Bone marrow (tissue), 2 donors: ENCODE results near the gene TEC.
"Not testable (repeated sequence)": the region's sequence is repeated elsewhere in the genome, so short reads cannot be mapped to it uniquely, and the experiment has no call there.

Experiments used
- DNase-seq, 2 donors: peaks; one replicate each; lab custom pipeline; 2025; lab: John Stamatoyannopoulos, UW

TEC gene

DNA sequence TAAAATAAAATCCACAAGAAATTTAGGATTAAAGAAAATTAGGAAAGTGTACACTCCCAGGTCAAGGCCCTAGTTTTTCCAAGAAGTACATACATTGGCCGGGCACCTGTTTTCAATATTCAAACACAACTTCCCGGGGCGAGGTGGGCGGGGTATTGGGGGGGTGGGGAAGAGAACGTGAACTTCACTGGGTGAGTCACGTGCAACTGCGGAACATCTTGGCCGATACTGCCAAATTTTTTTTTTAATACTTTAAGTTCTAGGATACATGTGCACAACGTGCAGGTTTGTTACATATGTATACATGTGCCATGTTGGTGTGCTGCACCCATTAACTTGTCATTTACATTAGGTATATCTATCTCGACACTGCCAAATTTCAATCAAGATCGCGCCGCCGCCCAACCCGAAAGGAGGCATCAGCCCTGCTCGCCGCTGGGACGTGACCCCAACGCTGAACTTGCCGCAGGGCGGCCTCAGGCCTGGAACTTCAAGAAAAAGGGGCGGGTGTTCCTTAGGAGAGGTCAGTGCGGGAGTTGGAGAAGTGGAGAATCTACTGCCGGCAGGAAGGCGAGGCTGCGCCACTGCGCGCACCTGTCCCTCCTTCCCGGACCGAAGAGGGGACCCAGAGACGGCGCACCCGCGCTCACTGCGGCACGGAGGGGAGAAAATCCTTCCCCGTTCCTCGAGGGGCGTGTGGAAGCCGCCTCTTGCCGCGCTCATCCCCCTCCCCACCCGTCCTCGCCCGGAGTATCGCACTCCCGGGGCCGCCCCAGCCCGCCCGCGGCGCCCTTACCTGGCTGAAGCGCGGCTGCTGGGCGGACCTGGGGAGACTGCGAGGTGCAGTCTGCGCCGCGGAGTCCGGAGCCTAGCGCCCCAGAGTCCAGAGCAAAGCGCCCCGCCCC, at the start of gene TEC:
Gene TEC (minus strand): TSS at position 883 of the 905 bp plus-strand sequence. CDS start 41,224 bp downstream, outside the sequence.
- DNase-seq: peak in 1 of 2 donors; percentile 85

DNA sequence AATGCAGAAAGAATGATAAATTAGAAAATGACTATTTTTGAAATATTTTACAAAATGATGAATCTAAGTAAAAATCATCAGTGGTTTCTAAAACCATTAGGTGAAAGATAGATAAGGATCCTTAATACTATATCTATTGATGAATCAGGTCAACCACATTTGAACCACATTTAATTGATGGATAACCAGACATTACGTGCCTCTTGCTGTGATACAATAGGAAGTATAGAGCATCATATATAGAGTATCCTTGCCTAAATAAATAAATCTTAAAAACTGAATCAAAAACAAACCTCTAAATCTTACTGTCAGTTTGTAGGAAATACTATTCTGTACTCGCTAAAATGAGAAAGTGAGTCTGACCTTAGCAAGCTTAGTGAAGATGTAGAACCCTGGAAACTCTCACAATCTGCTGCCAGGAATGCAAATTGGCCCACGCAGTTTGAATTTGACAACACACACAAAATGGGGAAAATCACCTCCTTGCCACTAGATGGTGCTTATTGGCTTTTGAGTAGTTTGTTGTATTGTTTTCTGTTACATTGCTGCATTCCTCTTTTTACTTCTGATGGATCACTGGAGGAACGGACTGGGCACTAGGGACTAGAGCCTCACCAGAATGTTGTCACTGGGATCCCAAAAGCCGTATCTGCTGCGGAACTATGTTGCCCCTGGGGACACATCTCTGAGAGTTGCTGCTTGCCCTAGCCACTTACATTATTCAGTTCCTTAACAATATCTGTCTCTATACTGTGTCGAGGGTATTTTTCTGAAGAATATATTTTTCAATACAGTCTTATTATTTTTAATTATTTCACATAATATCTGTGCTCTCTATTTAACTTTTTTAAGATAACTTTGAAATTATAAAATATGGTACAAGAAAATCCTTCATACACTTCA, 46.3 kb upstream of the TEC start:
- peak in 1 of 2 donors; percentile 2 for DNase-seq

- DNase-seq: not testable (repeated sequence)
Measured at GRCh38 chr4:48314746-48315145, 45.1 kb upstream of the TEC start.

- no peak for DNase-seq
Measured at GRCh38 chr4:48311896-48312295, 42.3 kb upstream of the TEC start.

DNA sequence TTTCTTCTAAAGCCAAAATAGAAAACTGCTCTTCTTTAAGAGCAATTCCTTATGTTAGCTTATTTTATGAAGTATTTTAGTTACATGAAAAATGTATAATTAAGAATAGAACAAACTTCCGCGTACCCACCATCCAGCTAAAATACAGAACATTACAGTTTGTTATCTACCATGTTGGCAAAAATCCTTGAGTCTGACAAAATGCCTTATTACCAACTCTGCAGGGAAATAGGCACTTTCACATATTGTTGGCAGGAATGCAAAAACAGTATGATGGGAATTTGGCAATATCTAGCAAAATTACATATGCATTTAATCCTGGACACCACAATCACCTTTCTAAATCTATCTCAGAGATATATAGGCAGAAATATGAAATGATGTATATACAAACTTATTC, 39.3 kb upstream of the TEC start:
- DNase-seq: no peak

- no peak for DNase-seq
Measured at GRCh38 chr4:48307528-48307927, 37.9 kb upstream of the TEC start.

DNA sequence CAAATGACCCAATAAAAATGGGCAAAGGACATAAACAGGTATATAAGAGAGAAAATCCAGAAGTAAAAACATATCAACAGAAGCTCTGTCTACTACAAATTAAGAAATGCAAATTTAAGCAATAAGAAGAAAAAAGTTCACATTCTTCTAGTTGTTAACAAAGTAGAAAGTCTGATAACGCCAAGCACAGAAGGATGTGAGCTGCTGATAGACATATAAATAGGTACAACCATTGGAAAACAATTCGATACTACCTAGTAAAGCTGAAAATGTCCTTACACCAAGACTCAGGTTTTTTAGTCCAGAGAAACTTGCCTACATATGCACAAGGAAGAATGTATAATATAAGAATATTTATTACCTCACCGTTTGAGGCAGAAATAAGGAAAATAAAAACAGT, 35.9 kb upstream of the TEC start:
- no peak for DNase-seq

GRCh38 chr4:48300004-48300403, 30.4 kb upstream of the TEC start:
- DNase-seq: no peak

DNA sequence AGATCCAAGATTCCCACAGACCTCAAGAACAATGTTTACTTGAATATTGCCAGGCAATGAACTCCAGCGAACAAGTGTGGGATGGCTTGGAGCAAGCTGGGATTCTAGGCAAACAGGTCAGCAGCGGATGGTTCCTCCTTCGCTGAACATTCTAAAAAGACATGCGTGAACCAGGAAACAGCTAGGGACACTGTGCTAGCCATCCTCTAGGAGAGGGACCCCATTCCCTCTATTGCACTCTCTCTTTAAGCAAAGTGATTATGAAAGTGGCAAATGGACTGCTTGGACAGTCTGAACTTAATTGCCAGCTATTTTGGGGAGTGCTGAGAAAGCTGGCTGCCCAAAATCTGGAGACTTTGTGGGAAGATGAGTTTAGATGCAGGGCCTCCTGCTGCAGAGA, 29.9 kb upstream of the TEC start:
- DNase-seq: no peak

DNA sequence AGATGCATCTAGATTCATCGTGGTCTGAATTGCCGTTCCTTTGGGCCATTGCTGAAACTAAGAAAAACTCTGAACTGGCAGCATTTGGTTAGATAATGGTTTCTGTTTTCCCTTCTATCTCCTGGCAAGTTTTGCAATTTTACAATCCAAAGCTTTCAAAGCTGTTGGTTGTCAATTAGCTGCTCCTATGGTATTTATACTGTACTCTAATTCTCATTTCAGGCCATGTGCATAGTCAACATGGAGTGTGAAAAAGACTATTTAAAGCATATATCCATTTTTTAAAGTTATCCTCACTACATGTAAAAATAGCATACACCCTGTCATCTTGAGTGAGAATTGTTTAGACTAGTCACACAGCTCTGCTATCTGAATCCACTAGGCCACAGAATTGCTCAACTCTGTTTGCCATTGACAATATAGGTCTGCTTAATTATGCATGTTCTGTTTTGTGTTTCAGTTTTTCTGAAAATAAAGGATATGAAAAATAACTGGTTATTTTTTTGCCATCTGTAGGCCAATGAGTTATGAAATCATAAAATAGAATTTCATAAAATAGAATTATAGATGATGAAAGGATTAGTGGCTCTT, 27.7 kb upstream of the TEC start:
- no peak for DNase-seq

DNA sequence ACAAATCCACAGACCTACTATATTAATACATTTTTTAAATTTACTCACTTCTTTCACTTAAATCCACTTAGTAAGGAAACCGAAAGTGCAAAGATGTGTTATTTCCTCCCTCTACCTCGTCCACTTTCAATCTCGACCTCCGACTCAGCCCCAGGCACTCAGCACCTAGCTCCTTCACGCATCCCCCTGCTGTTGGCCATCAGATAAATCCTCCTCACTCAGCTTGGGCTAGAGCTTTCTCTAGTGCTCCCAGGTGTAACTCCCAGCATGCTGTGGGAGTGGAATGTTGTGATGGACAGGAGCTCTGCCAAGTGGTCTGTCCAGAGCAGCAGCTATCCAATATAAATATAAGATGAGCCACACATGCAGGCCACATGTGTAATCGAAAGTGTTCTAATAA, 26.7 kb upstream of the TEC start:
- no peak for DNase-seq

DNA sequence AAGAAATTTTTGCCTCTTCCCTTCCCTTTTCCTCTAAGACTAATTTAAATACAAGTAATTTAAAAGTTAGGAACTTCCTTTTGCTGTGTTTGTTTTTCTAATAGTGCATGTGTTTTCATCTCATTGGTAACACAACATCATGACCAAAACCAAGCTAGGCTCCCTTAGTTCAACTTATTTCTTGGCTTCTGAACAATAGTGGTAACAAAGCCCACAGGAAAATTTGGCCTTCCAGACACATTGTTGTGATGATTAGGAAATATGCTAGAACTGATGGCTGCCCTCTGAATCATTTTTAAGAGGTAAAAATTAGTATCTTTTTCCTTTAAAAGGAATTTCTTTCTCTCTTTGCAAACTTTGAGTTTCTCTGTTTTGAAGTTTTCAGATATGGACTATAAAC, 25.5 kb upstream of the TEC start:
- DNase-seq: no peak

DNA sequence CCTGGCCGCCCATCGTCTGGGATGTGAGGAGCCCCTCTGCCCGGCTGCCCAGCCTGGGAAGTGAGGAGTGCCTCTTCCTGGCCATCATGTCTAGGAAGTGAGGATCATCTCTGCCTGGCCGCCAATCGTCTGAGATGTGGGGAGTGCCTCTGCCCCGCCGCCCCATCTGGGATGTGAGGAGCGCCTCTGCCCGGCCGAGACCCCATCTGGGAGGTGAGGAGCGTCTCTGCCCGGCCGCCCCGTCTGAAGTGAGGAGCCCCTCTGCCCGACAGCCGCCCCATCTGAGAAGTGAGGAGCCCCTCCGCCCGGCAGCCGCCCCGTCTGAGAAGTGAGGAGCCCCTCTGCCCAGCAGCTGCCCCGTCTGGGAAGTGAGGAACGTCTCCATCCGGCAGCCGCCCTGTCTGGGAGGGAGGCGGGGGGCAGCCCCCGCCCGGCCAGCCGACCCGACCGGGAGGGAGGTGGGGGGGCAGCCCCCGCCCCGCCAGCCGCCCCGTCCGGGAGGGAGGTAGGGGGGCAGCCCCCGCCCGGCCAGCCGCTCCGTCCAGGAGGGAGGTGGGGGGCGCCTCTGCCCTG, 22.7 kb upstream of the TEC start:
- not testable (repeated sequence) for DNase-seq

GRCh38 chr4:48290146-48290772, 20.6 kb upstream of the TEC start:
- DNase-seq: no peak

DNA sequence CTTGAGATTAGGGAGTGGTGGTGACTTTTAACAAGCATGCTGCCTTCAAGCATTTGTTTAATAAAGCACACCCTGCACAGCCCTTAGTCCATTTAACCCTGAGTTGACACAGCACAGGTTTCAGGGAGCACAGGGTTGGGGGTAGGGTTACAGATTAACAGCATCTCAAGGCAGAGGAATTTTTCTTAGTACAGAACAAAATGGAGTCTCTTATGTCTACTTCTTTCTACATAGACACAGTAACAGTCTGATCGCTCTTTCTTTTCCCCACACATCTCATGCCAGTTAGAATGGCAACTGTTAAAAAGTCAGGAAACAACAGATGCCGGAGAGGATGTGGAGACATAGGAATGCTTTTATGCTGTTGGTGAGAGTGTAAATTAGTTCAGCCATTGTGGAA, 16.4 kb upstream of the TEC start:
- DNase-seq: not testable (repeated sequence)

- not testable (repeated sequence) for DNase-seq
Measured at GRCh38 chr4:48285640-48286039, 16.0 kb upstream of the TEC start.

DNA sequence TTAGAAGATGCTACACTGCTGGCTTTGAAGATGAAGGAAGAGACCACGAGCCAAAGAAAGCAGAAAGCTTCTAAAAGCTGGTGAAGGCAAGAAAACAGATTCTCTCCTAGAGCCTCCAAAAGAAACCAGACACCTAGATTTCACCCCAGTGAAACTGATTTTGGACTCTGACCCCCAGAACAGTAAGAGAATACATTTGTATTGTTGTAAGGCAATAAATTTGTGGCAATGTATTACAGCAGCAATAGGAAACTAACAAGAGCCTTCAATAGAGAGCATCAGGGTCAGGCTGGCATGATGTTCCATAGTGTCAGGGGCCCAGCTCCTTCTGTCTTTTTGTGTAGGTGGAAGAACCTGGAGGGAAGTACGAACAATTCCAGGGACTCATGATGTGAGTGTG, 6.0 kb upstream of the TEC start:
- DNase-seq: no peak

GRCh38 chr4:48275247-48275646, 5.6 kb upstream of the TEC start:
- peak in 1 of 2 donors; percentile 50 for DNase-seq

- no peak for DNase-seq
Measured at GRCh38 chr4:48271626-48272025, 2.0 kb upstream of the TEC start.

DNA sequence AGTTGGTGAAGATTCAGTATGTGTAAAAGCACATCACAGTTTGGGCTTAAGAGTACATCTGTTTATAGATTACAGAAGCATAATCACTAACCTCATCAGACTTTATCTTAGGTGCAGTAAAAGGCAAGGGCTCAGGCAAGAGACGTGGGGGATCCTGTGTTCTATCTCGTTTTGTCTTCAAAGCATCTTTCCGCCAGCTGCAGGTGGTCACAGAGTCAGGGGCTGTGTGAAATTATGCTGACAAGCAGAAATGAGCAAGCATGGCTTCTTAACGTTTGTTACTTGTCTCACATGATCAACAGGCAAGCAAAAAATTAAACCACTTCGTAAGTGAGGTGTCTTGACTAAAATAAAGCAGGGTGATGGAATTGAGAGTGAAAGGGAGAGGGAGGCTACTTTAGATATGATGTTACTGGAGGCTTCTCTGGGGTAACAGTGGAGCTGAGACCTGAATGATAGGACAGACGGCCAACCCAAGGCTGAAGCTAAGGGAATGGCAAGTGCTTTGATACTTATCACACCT, 1.4 kb upstream of the TEC start:
- no peak for DNase-seq

GRCh38 chr4:48270523-48270897, 872 bp upstream of the TEC start:
- DNase-seq: no peak
